ENCODE data around the gene VSNL1. TPM values are rescaled to one million over a fixed set of nuclear protein-coding genes. Genes with fewer than 3 reads are reported as not detected.

Gene VSNL1
- total RNA-seq, 1 experiment from 2014 or later: 9.9 TPM

- H3K27ac Mint-ChIP-seq: no peak overlapping the region
- Histone ChIP-seq H2AK5ac (ENCODE audit: insufficient read length, low read length) (no peak overlapping the region), H3K4me2 (ENCODE audit: insufficient read depth, insufficient read length, low read length) (no peak overlapping the region), H3K4me1 (ENCODE audit: insufficient read depth, low read length) (peaks cover 5% of the 10 kb centered on the region; the same call in 1 of the 2 replicates), H2BK120ac (ENCODE audit: low read depth, low read length, poor library complexity, severe bottlenecking) (no peak overlapping the region), H3K56ac (ENCODE audit: insufficient read length, low read depth, low read length) (no peak overlapping the region), H3K18ac (ENCODE audit: insufficient read length, low read depth, low read length) (no peak overlapping the region), H3K9ac (ENCODE audit: extremely low read depth, insufficient read length, low read length) (no peak overlapping the region), H4K5ac (ENCODE audit: insufficient read length, low read depth, low read length) (no peak overlapping the region), H3K14ac (ENCODE audit: insufficient read depth, low read length) (no peak overlapping the region), H2BK20ac (ENCODE audit: low read depth, low read length, poor library complexity, severe bottlenecking) (no peak overlapping the region), H3K79me2 (ENCODE audit: insufficient read depth, low read length) (no peaks in the 10 kb centered on the region), H2BK5ac (ENCODE audit: insufficient read length, low read length) (no peak overlapping the region), H3K27me3 (ENCODE audit: insufficient read depth, low read length) (no peaks in the 10 kb centered on the region), H3K27ac (ENCODE audit: insufficient read length, low read depth, low read length) (no peak overlapping the region), H4K20me1 (ENCODE audit: control insufficient read depth, insufficient read depth, insufficient read length) (peaks cover 2% of the 10 kb centered on the region), H4K91ac (ENCODE audit: insufficient read length, low read depth, low read length) (no peak overlapping the region), H3K23ac (ENCODE audit: insufficient read length, low read depth, low read length) (no peak overlapping the region), H2BK12ac (ENCODE audit: insufficient read length, low read depth, low read length) (no peak overlapping the region), H2BK15ac (ENCODE audit: low read depth, low read length) (no peak overlapping the region), H3K23me2 (ENCODE audit: insufficient read length, low read depth, low read length, poor library complexity, severe bottlenecking) (no peaks in the 10 kb centered on the region), H4K8ac (replicated peaks; ENCODE audit: insufficient read length, low read depth, low read length) (no peak overlapping the region), H3K9me3 (ENCODE audit: control insufficient read depth, low read depth, low read length) (no peaks in the 10 kb centered on the region), H2AFZ (ENCODE audit: low read length) (no peak overlapping the region), H3T11ph (ENCODE audit: low read length) (no peak overlapping the region), H3K4ac (ENCODE audit: low read depth, low read length) (no peak overlapping the region), H3K79me1 (ENCODE audit: insufficient read depth, low read depth, low read length, poor library complexity, severe bottlenecking) (no peaks in the 10 kb centered on the region)
- no peaks in the 10 kb centered on the region; the same call in 1 of the 2 replicates for H3K27me3 Mint-ChIP-seq (ENCODE audit: low read depth)
- DNase-seq: peak; percentile 38
- WGBS (ENCODE audit: extremely low coverage, insufficient read length, low lambda C conversion rate): no CpG with 5 or more reads among the region's 6 CpGs
- TF ChIP-seq CTCF (conservative IDR thresholded peaks at IDR 0.05): no peak
- peaks cover 7 to 25% (median 12%) of the 10 kb centered on the region in 3 experiments for H3K36me3 Mint-ChIP-seq (ENCODE audit: insufficient read depth in 1 of 3, low read depth in 3 of 3)
- peaks cover 20 to 22% of the 10 kb centered on the region in 2 experiments for H3K4me1 Mint-ChIP-seq
- H3K4me3 Mint-ChIP-seq: no peak overlapping the region
- H3K9me3 Mint-ChIP-seq: peaks cover 4 to 7% of the 10 kb centered on the region in 2 experiments; a peak in 4 of 5 replicates
Observed at GRCh38 chr2:17620280-17620679, 79.8 kb downstream of the VSNL1 start.
